Astrocyte of the spinal cord (primary cell): ENCODE data around the gene SSTR4.

ENCODE experiments used
- DNase-seq: peaks from one replicate; pipeline ENCODE4 v3.0.0; 2011; ENCODE audit warnings: low read depth, low spot score
- H3K4me3 ChIP-seq: 2 replicates; pipeline ENCODE4 v1.5.1; 2011; ENCODE audit warnings: low read depth, mild to moderate bottlenecking, low read length, moderate library complexity
- in situ Hi-C: cut with HindIII; loops from 2 replicates; pipeline ENCODE4 v1.10.0; 2017; ENCODE audit warnings: low sequenced_read_pairs
- TF ChIP-seq, protein P1 (sequence below): IDR thresholded peaks from 2 replicates; pipeline ENCODE4 v1.5.1; 2012; ENCODE audit warnings: low read depth, mild to moderate bottlenecking, low read length, inconsistent platforms

Gene SSTR4

DNA sequence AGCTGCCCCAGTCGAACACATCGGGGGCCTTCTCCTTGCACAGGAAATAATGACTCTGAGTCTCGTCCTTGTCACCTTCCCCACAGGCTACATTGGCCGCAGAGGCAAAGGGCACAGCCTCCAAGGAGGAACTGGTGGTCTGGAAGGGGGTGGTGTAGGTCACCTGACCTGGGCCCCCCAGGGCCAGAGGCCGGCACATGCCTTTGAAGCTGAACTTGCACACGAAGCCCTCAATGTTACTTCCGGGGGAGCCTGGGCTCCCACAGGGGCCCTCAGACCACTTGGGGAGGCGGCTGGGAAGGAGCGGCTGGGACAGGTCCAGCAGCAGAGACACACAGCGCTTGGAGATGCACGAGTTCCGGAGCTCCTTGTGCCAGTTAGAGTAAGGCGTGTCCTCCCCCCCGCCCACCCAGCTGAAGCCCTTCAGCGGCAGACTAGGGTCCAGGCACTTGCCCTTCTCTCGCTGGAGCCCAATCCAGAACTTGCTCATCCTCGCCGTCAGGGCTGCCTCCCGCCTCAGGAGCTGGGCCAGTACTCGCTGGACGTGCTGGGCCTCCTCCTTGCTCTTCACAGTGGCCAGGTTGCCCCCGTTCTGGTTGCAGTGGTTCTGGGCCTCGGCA lies 50.4 kb downstream of the SSTR4 start:
- no peak for DNase-seq
- in situ Hi-C loops = no loop called here
- no peak overlapping the region for H3K4me3 ChIP-seq
- TF ChIP-seq, protein P1, sequence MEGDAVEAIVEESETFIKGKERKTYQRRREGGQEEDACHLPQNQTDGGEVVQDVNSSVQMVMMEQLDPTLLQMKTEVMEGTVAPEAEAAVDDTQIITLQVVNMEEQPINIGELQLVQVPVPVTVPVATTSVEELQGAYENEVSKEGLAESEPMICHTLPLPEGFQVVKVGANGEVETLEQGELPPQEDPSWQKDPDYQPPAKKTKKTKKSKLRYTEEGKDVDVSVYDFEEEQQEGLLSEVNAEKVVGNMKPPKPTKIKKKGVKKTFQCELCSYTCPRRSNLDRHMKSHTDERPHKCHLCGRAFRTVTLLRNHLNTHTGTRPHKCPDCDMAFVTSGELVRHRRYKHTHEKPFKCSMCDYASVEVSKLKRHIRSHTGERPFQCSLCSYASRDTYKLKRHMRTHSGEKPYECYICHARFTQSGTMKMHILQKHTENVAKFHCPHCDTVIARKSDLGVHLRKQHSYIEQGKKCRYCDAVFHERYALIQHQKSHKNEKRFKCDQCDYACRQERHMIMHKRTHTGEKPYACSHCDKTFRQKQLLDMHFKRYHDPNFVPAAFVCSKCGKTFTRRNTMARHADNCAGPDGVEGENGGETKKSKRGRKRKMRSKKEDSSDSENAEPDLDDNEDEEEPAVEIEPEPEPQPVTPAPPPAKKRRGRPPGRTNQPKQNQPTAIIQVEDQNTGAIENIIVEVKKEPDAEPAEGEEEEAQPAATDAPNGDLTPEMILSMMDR = no peak

DNA sequence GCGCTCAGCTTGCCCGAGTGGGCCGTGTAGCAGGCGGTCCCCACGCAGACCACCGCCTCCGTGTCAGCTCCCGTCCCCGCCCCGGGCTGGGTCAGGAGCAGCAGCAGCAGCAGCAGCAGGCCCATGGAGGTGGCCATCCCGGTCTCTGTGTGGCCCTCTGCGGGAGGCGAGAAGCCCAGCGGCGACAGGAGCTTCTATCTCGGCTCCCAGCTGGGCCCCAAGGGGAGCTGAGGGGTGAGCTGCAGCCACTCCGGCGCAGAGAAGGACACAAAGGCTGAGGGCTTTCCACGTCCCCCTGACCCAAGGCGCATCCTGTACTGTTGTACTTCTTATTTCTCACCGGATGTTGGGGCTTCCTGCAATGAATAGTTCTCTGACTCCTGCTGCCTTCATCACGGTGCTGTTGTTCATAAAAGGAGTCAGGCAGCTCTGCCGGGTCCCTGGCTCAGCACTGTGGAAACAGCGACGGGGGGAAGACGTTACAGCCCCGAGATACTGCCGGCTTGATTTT lies 51.0 kb downstream of the SSTR4 start, which contains the start of gene CD93:
Gene CD93 (minus strand): TSS at position 269 of the 511 bp plus-strand sequence. CDS start 132 bp downstream, at position 137.
- in situ Hi-C loops = no loop called here
- TF ChIP-seq, protein P1 = no peak

DNA sequence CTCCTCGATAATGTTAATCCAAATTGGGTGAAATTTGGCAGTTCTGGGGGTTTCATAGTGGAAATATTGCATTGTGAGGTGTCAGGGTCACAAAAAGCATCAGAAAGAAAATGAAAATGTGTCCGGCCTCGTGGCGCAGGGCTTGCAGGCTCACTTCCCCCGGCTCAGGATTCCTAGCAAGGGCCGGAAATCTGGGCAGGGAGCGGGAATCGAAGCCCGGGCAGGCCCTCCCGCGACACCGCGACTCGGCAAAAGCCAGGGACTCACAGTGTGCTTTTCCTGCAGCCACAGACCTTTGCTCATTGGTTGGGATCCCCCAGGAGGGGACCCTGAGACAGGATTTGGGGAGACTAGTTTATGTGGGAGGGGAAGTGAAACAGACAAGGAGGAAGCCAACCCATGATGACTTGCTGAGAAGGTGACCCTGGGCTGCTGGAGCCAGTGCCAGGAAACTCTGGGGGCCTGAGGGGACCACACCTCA lies 51.9 kb downstream of the SSTR4 start:
- no peak overlapping the region for H3K4me3 ChIP-seq
- DNase-seq = no peak
- TF ChIP-seq, protein P1 = no peak
- in situ Hi-C loops = no loop called here

More for the DNA sequence above, 51.0 kb downstream of the SSTR4 start, which contains the start of gene CD93:
- no peak within 1 kb of the TSS for H3K4me3 ChIP-seq
- DNase-seq = peak; percentile 41

DNA sequence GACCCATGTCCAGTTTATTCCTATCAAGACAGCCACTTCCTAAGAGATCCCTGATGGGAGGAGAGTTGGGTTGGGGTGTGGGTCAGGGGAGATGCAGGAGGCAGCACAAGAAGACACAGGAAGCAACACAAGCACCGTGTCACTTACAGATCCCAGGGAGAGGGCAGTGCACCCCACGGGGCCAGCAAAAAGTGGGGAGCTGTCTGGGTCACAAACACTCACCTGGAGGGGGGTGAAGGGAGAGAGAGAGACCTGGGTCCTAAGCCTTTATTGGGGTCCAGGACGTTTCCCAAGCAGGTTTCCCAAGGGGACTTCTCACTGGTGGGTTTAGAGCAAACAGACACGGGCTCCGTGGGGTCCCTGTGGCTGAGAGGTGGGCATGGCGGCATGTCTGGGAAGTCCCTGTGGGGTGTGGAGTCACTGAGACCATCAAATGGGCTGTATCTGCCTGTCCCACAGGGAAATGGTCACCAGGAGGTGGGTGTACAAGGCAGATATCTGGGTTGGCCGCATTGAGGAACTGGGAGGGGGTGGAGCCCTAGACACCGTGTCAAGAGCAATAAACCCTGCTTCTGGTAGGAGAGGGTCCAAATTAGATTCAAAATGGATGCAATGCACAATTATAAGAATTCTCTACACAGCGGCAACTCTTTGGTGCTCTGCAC lies 52.6 kb downstream of the SSTR4 start:
- TF ChIP-seq, protein P1 = no peak
- no peak for DNase-seq
- in situ Hi-C loops = no loop called here
- H3K4me3 ChIP-seq = no peak overlapping the region
